GM23248 (cell line): ENCODE data around the gene MAT2A.

Experiments used
- EZH2 ChIP-seq: fragments of 200-600 bp; sonication (generic); IDR thresholded peaks from 2 replicates; pipeline ENCODE4 v1.6.1; 2018; ENCODE audit warnings: antibody characterized with exemption, mild to moderate bottlenecking; ENCODE audit not compliant: insufficient read depth, poor library complexity, severe bottlenecking
- EZH2phosphoT487 ChIP-seq: fragments of 200-600 bp; sonication (generic); IDR thresholded peaks from 2 replicates; pipeline ENCODE4 v1.6.1; 2018; ENCODE audit warnings: antibody characterized with exemption, moderate library complexity, mild to moderate bottlenecking, low read depth; ENCODE audit not compliant: insufficient read depth

- TF ChIP-seq EZH2 (no peak), EZH2phosphoT487 (no peak)
Measured at GRCh38 chr2:85547859-85548607, 9.1 kb downstream of the MAT2A start.
